Body of pancreas (tissue), 4 donors: Measurements from ENCODE around the gene ZNF592.

Experiments used
- CTCF ChIP-seq, 7 experiments: fragments of 450-650 bp in 4 of 7; fragments of 200-600 bp in 3 of 7; sonication (generic) in 3 of 7; IDR thresholded peaks; one replicate each; pipeline ENCODE4 v1.5.1; 2016 to 2019; ENCODE audit warnings: antibody characterized with exemption in 7 of 7
- POLR2A ChIP-seq, 3 donors: fragments of 450-650 bp; IDR thresholded peaks; one replicate each; pipeline ENCODE4 v1.6.1; 2016; ENCODE audit warnings: antibody characterized with exemption in 3 of 3, mild to moderate bottlenecking in 2 of 3

- no peak for TF ChIP-seq CTCF (IDR thresholded peaks at IDR 0.05)
- no peak for TF ChIP-seq POLR2A (IDR thresholded peaks at IDR 0.05)
Observed at GRCh38 chr15:84800365-84800806, 52.0 kb downstream of the ZNF592 start.
